ENCODE data around the gene EGFL7.
A peak's percentile ranks its signal among the peaks of the same experiment; 100 is the strongest.

Gene EGFL7

GRCh38 chr9:136682710-136683109 is 20.0 kb downstream of the EGFL7 start:
- H3K36me3 Mint-ChIP-seq: no peaks in the 10 kb centered on the region
- H3K27ac Mint-ChIP-seq: no peak overlapping the region
- no peaks in the 10 kb centered on the region for H3K4me1 Mint-ChIP-seq

GRCh38 chr9:136683173-136683745 is 20.5 kb downstream of the EGFL7 start:
- Mint-ChIP-seq H3K27me3 (no peaks in the 10 kb centered on the region), H3K4me3 (no peak overlapping the region), H3K27ac (no peak overlapping the region), H3K36me3 (no peaks in the 10 kb centered on the region), H3K4me1 (no peaks in the 10 kb centered on the region), H3K9me3 (no peaks in the 10 kb centered on the region)

More at GRCh38 chr9:136682710-136683109, 20.0 kb downstream of the EGFL7 start:
- H3K27me3 Mint-ChIP-seq: no peaks in the 10 kb centered on the region
- no peaks in the 10 kb centered on the region for H3K9me3 Mint-ChIP-seq
- H3K4me3 Mint-ChIP-seq: no peak overlapping the region

GRCh38 chr9:136683755-136684154 is 21.0 kb downstream of the EGFL7 start:
- Mint-ChIP-seq H3K36me3 (no peaks in the 10 kb centered on the region), H3K27ac (no peak overlapping the region), H3K27me3 (no peaks in the 10 kb centered on the region), H3K4me1 (no peaks in the 10 kb centered on the region), H3K9me3 (no peaks in the 10 kb centered on the region), H3K4me3 (no peak overlapping the region)

- no peak overlapping the region for H3K27ac Mint-ChIP-seq
- no peaks in the 10 kb centered on the region for H3K36me3 Mint-ChIP-seq
- no peaks in the 10 kb centered on the region for H3K27me3 Mint-ChIP-seq
- H3K4me1 Mint-ChIP-seq: no peaks in the 10 kb centered on the region
- H3K4me3 Mint-ChIP-seq: no peak overlapping the region
- no peaks in the 10 kb centered on the region for H3K9me3 Mint-ChIP-seq
These were observed 21.6 kb downstream of the EGFL7 start for GRCh38 chr9:136684339-136684738.

- no peaks in the 10 kb centered on the region for H3K36me3 Mint-ChIP-seq
- H3K9me3 Mint-ChIP-seq: no peaks in the 10 kb centered on the region
- no peak overlapping the region for H3K4me3 Mint-ChIP-seq
- no peak overlapping the region for H3K27ac Mint-ChIP-seq
- no peaks in the 10 kb centered on the region for H3K4me1 Mint-ChIP-seq
- H3K27me3 Mint-ChIP-seq: no peaks in the 10 kb centered on the region
These were observed 22.1 kb downstream of the EGFL7 start for GRCh38 chr9:136684799-136685198.

- no peak overlapping the region for H3K27ac Mint-ChIP-seq
- no peaks in the 10 kb centered on the region for H3K36me3 Mint-ChIP-seq
- no peaks in the 10 kb centered on the region for H3K9me3 Mint-ChIP-seq
- no peaks in the 10 kb centered on the region for H3K27me3 Mint-ChIP-seq
- no peak overlapping the region for H3K4me3 Mint-ChIP-seq
- H3K4me1 Mint-ChIP-seq: no peaks in the 10 kb centered on the region
These were observed 22.5 kb downstream of the EGFL7 start for GRCh38 chr9:136685216-136685615.

- Mint-ChIP-seq H3K27me3 (no peaks in the 10 kb centered on the region), H3K4me3 (peak overlapping the region; percentile 62), H3K4me1 (no peaks in the 10 kb centered on the region), H3K9me3 (no peaks in the 10 kb centered on the region), H3K27ac (no peak overlapping the region), H3K36me3 (no peaks in the 10 kb centered on the region)
These were observed 23.2 kb downstream of the EGFL7 start for GRCh38 chr9:136685790-136686533.

- Mint-ChIP-seq H3K9me3 (no peaks in the 10 kb centered on the region), H3K36me3 (no peaks in the 10 kb centered on the region), H3K27ac (no peak overlapping the region), H3K4me1 (no peaks in the 10 kb centered on the region), H3K4me3 (peak overlapping the region; percentile 62), H3K27me3 (no peaks in the 10 kb centered on the region)
These were observed 23.7 kb downstream of the EGFL7 start for GRCh38 chr9:136686534-136686793.

GRCh38 chr9:136686794-136687711 is 24.3 kb downstream of the EGFL7 start, which contains the start of gene AGPAT2:
Gene AGPAT2 (minus strand): TSS chr9:136687457. CDS start chr9:136687357, 100 bp downstream.
- Mint-ChIP-seq H3K9me3 (no peaks in the 10 kb centered on the region), H3K4me1 (no peaks in the 10 kb centered on the region), H3K27me3 (no peaks in the 10 kb centered on the region), H3K36me3 (no peaks in the 10 kb centered on the region), H3K4me3 (peak within 1 kb of the TSS; percentile 62), H3K27ac (no peak within 1 kb of the TSS)

GRCh38 chr9:136687721-136688223 is 25.1 kb downstream of the EGFL7 start:
- Mint-ChIP-seq H3K27ac (no peak overlapping the region), H3K27me3 (no peaks in the 10 kb centered on the region), H3K9me3 (no peaks in the 10 kb centered on the region), H3K4me3 (peak overlapping the region; percentile 30), H3K36me3 (no peaks in the 10 kb centered on the region), H3K4me1 (no peaks in the 10 kb centered on the region)

GRCh38 chr9:136688274-136689107 is 25.8 kb downstream of the EGFL7 start:
- Mint-ChIP-seq H3K27me3 (peaks cover 6% of the 10 kb centered on the region), H3K27ac (no peak overlapping the region), H3K4me3 (peak overlapping the region; percentile 65), H3K9me3 (no peaks in the 10 kb centered on the region), H3K4me1 (no peaks in the 10 kb centered on the region), H3K36me3 (no peaks in the 10 kb centered on the region)

GRCh38 chr9:136689108-136689460 is 26.4 kb downstream of the EGFL7 start:
- H3K36me3 Mint-ChIP-seq: no peaks in the 10 kb centered on the region

GRCh38 chr9:136690104-136690805 is 27.5 kb downstream of the EGFL7 start:
- no peaks in the 10 kb centered on the region for H3K9me3 Mint-ChIP-seq
- no peaks in the 10 kb centered on the region for H3K36me3 Mint-ChIP-seq
- H3K27me3 Mint-ChIP-seq: peaks cover 6% of the 10 kb centered on the region
- H3K4me3 Mint-ChIP-seq: no peak overlapping the region
- no peaks in the 10 kb centered on the region for H3K4me1 Mint-ChIP-seq
- H3K27ac Mint-ChIP-seq: peak overlapping the region; percentile 46

More at GRCh38 chr9:136689108-136689460, 26.4 kb downstream of the EGFL7 start:
- Mint-ChIP-seq H3K9me3 (no peaks in the 10 kb centered on the region), H3K27me3 (peaks cover 6% of the 10 kb centered on the region), H3K4me1 (no peaks in the 10 kb centered on the region), H3K4me3 (peak overlapping the region; percentile 65), H3K27ac (peak overlapping the region; percentile 59)

- no peaks in the 10 kb centered on the region for H3K9me3 Mint-ChIP-seq
- H3K4me1 Mint-ChIP-seq: no peaks in the 10 kb centered on the region
- H3K27me3 Mint-ChIP-seq: peaks cover 6% of the 10 kb centered on the region
- no peaks in the 10 kb centered on the region for H3K36me3 Mint-ChIP-seq
- no peak overlapping the region for H3K27ac Mint-ChIP-seq
- no peak overlapping the region for H3K4me3 Mint-ChIP-seq
These were observed 28.1 kb downstream of the EGFL7 start for GRCh38 chr9:136690806-136691261.
